ENCODE data around the gene TPX2.
A peak's percentile ranks its signal among the peaks of the same experiment; 100 is the strongest.

TPX2 gene, protein sequence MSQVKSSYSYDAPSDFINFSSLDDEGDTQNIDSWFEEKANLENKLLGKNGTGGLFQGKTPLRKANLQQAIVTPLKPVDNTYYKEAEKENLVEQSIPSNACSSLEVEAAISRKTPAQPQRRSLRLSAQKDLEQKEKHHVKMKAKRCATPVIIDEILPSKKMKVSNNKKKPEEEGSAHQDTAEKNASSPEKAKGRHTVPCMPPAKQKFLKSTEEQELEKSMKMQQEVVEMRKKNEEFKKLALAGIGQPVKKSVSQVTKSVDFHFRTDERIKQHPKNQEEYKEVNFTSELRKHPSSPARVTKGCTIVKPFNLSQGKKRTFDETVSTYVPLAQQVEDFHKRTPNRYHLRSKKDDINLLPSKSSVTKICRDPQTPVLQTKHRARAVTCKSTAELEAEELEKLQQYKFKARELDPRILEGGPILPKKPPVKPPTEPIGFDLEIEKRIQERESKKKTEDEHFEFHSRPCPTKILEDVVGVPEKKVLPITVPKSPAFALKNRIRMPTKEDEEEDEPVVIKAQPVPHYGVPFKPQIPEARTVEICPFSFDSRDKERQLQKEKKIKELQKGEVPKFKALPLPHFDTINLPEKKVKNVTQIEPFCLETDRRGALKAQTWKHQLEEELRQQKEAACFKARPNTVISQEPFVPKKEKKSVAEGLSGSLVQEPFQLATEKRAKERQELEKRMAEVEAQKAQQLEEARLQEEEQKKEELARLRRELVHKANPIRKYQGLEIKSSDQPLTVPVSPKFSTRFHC

DNA sequence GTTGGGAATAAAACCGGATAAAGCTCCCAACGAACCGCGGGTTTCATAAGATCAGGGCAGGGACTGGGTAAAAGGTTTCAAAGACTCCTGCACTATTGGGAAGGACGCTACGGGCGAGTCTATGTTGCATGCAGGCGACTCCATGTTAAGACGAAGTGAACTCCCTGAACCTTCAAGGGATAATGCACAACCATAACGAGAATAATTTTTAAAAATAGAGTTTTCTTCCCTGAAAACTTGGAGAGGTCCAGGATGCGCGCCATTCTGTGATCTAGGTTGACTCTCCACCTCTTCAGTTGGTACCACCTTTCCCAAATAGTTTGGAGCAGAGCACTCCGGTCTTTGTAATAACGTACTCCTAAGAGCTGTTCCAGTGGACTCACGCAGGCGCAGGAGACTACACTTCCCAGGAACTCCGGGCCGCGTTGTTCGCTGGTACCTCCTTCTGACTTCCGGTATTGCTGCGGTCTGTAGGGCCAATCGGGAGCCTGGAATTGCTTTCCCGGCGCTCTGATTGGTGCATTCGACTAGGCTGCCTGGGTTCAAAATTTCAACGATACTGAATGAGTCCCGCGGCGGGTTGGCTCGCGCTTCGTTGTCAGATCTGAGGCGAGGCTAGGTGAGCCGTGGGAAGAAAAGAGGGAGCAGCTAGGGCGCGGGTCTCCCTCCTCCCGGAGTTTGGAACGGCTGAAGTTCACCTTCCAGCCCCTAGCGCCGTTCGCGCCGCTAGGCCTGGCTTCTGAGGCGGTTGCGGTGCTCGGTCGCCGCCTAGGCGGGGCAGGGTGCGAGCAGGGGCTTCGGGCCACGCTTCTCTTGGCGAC is at the start of gene TPX2:
TSS of gene TPX2 (plus strand) at position 562 of the 821 bp plus-strand sequence. CDS start 18,187 bp downstream, outside the sequence.
- TF ChIP-seq OSR1 (CRISPR knock-in tag; IDR thresholded peaks at IDR 0.05) = no peak
- TF ChIP-seq ZFP3 (CRISPR knock-in tag; IDR thresholded peaks at IDR 0.05) = no peak
- TF ChIP-seq ZNF8 (CRISPR knock-in tag; IDR thresholded peaks at IDR 0.05) = no peak
- no peak for TF ChIP-seq ZFP30 (CRISPR knock-in tag; IDR thresholded peaks at IDR 0.05)
- no peak for TF ChIP-seq CSDC2 (CRISPR knock-in tag; IDR thresholded peaks at IDR 0.05)
- TF ChIP-seq TOX (CRISPR knock-in tag; IDR thresholded peaks at IDR 0.05; ENCODE audit: borderline replicate concordance) = no peak
- no peak for TF ChIP-seq SNAI2 (CRISPR knock-in tag; IDR thresholded peaks at IDR 0.05)
- no peak for TF ChIP-seq ZC3H10 (CRISPR knock-in tag; IDR thresholded peaks at IDR 0.05)
- no peak for TF ChIP-seq ZNF565 (CRISPR knock-in tag; conservative IDR thresholded peaks at IDR 0.05; ENCODE audit: low read depth)
- TF ChIP-seq GLIS3 (CRISPR knock-in tag; IDR thresholded peaks at IDR 0.05) = no peak
- TF ChIP-seq, protein P1, sequence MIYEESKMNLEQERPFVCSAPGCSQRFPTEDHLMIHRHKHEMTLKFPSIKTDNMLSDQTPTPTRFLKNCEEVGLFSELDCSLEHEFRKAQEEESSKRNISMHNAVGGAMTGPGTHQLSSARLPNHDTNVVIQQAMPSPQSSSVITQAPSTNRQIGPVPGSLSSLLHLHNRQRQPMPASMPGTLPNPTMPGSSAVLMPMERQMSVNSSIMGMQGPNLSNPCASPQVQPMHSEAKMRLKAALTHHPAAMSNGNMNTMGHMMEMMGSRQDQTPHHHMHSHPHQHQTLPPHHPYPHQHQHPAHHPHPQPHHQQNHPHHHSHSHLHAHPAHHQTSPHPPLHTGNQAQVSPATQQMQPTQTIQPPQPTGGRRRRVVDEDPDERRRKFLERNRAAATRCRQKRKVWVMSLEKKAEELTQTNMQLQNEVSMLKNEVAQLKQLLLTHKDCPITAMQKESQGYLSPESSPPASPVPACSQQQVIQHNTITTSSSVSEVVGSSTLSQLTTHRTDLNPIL (CRISPR knock-in tag; IDR thresholded peaks at IDR 0.05; ENCODE audit: low read depth) = no peak
- no peak for TF ChIP-seq PPARA (CRISPR knock-in tag; IDR thresholded peaks at IDR 0.05; ENCODE audit: borderline replicate concordance)
- no peak for TF ChIP-seq ARNTL (CRISPR knock-in tag; IDR thresholded peaks at IDR 0.05; ENCODE audit: borderline replicate concordance, low read depth)
- TF ChIP-seq, protein P2, sequence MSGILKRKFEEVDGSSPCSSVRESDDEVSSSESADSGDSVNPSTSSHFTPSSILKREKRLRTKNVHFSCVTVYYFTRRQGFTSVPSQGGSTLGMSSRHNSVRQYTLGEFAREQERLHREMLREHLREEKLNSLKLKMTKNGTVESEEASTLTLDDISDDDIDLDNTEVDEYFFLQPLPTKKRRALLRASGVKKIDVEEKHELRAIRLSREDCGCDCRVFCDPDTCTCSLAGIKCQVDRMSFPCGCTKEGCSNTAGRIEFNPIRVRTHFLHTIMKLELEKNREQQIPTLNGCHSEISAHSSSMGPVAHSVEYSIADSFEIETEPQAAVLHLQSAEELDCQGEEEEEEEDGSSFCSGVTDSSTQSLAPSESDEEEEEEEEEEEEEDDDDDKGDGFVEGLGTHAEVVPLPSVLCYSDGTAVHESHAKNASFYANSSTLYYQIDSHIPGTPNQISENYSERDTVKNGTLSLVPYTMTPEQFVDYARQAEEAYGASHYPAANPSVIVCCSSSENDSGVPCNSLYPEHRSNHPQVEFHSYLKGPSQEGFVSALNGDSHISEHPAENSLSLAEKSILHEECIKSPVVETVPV (CRISPR knock-in tag; IDR thresholded peaks at IDR 0.05) = no peak
- TF ChIP-seq, protein P3, sequence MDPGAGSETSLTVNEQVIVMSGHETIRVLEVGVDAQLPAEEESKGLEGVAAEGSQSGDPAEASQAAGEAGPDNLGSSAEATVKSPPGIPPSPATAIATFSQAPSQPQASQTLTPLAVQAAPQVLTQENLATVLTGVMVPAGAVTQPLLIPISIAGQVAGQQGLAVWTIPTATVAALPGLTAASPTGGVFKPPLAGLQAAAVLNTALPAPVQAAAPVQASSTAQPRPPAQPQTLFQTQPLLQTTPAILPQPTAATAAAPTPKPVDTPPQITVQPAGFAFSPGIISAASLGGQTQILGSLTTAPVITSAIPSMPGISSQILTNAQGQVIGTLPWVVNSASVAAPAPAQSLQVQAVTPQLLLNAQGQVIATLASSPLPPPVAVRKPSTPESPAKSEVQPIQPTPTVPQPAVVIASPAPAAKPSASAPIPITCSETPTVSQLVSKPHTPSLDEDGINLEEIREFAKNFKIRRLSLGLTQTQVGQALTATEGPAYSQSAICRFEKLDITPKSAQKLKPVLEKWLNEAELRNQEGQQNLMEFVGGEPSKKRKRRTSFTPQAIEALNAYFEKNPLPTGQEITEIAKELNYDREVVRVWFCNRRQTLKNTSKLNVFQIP (CRISPR knock-in tag; IDR thresholded peaks at IDR 0.05; ENCODE audit: borderline replicate concordance, low read depth) = no peak
- ATAC-seq = peak; percentile 99

DNA sequence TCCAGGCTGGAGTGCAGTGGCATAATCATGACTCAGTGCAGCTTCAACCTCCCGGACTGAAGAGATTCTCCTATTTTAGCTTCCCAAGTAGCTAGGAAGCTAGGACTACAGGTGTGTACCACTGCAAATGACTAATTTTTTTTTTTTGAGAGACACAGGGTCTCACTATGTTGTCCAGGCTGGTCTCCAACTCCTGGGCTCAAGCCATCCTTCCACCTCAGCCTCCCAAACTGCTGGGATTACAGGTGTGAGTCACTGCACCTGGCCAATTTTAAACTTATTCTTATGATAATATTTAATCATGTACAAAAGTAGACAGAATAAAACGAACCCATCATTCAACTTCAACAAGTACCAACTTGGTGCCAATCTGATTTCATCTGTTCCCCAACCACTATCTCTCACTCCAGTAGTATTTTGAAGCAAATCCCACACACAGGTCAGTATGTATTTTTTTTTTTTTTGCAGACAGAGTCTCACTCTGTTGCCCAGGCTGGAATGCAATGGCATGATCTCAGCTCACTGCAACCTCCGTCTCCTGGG is 48.9 kb upstream of the TPX2 start:
- TF ChIP-seq ESRRG (CRISPR knock-in tag; IDR thresholded peaks at IDR 0.05) (no peak), RARB (CRISPR knock-in tag; IDR thresholded peaks at IDR 0.05) (no peak), SNAI2 (CRISPR knock-in tag; IDR thresholded peaks at IDR 0.05) (no peak), TCF4 (CRISPR knock-in tag; IDR thresholded peaks at IDR 0.05; ENCODE audit: borderline replicate concordance) (no peak), ZC3H10 (CRISPR knock-in tag; IDR thresholded peaks at IDR 0.05) (no peak), CSDC2 (CRISPR knock-in tag; IDR thresholded peaks at IDR 0.05) (no peak), ZNF70 (CRISPR knock-in tag; IDR thresholded peaks at IDR 0.05) (no peak), GLIS3 (CRISPR knock-in tag; IDR thresholded peaks at IDR 0.05) (no peak), PPARA (CRISPR knock-in tag; IDR thresholded peaks at IDR 0.05; ENCODE audit: borderline replicate concordance) (no peak), ARNTL (CRISPR knock-in tag; IDR thresholded peaks at IDR 0.05; ENCODE audit: borderline replicate concordance, low read depth) (no peak), TOX (CRISPR knock-in tag; IDR thresholded peaks at IDR 0.05; ENCODE audit: borderline replicate concordance) (no peak), ZFP3 (CRISPR knock-in tag; IDR thresholded peaks at IDR 0.05) (no peak), ZNF8 (CRISPR knock-in tag; IDR thresholded peaks at IDR 0.05) (no peak)
- TF ChIP-seq, protein P3 (CRISPR knock-in tag; IDR thresholded peaks at IDR 0.05; ENCODE audit: borderline replicate concordance, low read depth) = no peak
- TF ChIP-seq, protein P2 (CRISPR knock-in tag; IDR thresholded peaks at IDR 0.05) = no peak
- TF ChIP-seq, protein P4, sequence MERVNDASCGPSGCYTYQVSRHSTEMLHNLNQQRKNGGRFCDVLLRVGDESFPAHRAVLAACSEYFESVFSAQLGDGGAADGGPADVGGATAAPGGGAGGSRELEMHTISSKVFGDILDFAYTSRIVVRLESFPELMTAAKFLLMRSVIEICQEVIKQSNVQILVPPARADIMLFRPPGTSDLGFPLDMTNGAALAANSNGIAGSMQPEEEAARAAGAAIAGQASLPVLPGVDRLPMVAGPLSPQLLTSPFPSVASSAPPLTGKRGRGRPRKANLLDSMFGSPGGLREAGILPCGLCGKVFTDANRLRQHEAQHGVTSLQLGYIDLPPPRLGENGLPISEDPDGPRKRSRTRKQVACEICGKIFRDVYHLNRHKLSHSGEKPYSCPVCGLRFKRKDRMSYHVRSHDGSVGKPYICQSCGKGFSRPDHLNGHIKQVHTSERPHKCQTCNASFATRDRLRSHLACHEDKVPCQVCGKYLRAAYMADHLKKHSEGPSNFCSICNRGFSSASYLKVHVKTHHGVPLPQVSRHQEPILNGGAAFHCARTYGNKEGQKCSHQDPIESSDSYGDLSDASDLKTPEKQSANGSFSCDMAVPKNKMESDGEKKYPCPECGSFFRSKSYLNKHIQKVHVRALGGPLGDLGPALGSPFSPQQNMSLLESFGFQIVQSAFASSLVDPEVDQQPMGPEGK (CRISPR knock-in tag; IDR thresholded peaks at IDR 0.05; ENCODE audit: borderline replicate concordance) = no peak
- no peak for ATAC-seq
